HG03520 (cell line): ENCODE measurements around the gene MYOD1.

Experiments used
- ATAC-seq: cut with Tn5 transposase; IDR thresholded peaks from one replicate; pipeline ENCODE4 v1.9.1; 2021; ENCODE audit warnings: mild to moderate bottlenecking, moderate library complexity; ENCODE audit not compliant: unreplicated experiment

MYOD1 gene

GRCh38 chr11:17733261-17733660, 13.9 kb downstream of the MYOD1 start:
- no peak for ATAC-seq

GRCh38 chr11:17734418-17734911, 15.1 kb downstream of the MYOD1 start, which contains the start of gene KCNC1:
KCNC1 (plus strand) TSS chr11:17734781; CDS start chr11:17736003, 1,222 bp downstream.
- ATAC-seq, result no peak

GRCh38 chr11:17734986-17735817, 15.8 kb downstream of the MYOD1 start:
- ATAC-seq, result no peak

DNA sequence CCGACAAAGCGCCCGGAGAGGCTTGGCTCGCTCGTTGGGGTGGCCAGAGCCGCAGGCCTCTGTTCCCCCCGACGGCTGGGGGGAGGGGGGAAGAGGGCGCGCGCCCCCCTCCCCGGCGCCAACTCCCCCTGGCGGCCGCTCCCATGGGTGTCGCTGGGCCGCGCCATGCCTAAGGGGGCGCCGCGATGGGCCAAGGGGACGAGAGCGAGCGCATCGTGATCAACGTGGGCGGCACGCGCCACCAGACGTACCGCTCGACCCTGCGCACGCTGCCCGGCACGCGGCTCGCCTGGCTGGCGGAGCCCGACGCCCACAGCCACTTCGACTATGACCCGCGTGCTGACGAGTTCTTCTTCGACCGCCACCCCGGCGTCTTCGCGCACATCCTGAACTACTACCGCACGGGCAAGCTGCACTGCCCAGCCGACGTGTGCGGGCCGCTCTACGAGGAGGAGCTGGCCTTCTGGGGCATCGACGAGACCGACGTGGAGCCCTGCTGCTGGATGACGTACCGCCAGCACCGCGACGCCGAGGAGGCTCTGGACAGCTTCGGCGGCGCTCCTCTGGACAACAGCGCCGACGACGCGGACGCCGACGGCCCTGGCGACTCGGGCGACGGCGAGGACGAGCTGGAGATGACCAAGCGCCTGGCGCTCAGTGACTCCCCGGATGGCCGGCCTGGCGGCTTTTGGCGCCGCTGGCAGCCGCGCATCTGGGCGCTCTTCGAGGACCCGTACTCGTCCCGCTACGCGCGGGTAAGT, 16.6 kb downstream of the MYOD1 start:
- no peak for ATAC-seq

- ATAC-seq, result no peak
Measured at GRCh38 chr11:17736579-17736893, 17.2 kb downstream of the MYOD1 start.

DNA sequence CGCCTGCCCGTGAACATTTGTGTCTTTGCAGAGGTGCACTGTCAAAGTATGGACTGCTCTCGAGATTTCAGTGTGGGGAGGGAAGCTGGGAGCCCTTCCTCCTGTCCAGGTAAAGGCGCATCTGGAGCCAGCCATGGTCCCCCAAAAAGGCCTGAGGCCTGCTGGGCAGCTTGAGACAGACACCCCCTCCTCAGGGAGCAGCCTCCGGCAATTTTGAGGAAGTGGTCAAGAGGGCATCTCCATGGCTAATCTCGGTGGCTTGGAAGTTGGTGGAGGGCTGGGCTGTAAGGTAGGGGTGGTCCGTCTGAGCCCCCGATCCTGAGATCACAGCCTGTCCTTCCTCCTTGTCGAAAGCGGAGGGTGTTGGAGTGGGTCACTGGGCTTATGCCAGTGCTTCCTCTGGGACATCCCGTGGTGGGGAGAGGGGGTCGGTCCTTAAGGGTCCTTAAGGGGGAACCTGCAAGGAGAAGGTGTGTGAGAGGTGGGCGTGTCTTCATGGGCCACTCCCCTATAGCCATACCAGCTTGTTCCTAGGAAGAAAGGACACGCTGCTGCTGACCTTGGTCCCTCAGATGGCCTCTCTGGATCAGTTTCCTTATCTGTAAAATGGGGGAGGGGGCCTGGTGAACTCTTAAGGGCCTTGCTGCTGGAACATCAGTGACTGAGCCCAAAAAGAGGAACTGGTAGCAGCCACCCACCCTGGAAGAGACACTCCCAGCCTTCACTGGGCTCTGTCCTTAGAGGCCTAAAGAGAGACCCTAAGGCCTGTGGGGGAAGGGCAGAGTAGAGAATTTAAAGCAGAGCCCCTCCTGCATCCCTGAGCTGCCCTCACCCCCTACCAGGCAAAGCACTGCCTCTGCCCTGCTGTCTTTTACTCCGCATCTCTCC, 17.8 kb downstream of the MYOD1 start:
- ATAC-seq, result no peak

GRCh38 chr11:17738151-17738973, 19.0 kb downstream of the MYOD1 start:
- ATAC-seq, result no peak

- no peak for ATAC-seq
Measured at GRCh38 chr11:17739945-17740338, 20.6 kb downstream of the MYOD1 start.

GRCh38 chr11:17740649-17741235, 21.4 kb downstream of the MYOD1 start:
- no peak for ATAC-seq

GRCh38 chr11:17741487-17741886, 22.1 kb downstream of the MYOD1 start:
- no peak for ATAC-seq

DNA sequence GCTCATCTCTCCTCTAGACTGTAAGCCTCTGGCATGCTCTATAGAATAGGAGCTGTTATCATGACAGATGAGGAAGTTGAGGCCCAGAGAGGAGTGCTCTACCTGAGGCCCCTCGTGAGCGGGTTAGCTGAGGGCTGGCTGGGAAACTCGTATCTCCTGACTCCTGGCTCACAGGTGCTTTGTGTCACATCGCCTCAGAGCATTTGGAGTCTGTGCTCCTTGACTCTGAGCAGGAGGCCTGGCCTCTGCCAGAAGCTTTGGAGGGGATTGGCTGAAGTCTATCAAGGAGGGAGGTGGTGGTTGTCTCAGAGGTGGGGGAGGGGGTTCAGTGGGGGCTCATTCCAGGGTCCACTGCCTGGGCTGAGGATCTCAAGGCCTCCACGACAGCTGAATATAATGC, 22.6 kb downstream of the MYOD1 start:
- no peak for ATAC-seq

- ATAC-seq, result no peak
Measured at GRCh38 chr11:17743026-17743807, 23.8 kb downstream of the MYOD1 start.

GRCh38 chr11:17743808-17744119, 24.4 kb downstream of the MYOD1 start:
- ATAC-seq, result no peak

GRCh38 chr11:17744151-17744940, 25.0 kb downstream of the MYOD1 start:
- ATAC-seq, result no peak

DNA sequence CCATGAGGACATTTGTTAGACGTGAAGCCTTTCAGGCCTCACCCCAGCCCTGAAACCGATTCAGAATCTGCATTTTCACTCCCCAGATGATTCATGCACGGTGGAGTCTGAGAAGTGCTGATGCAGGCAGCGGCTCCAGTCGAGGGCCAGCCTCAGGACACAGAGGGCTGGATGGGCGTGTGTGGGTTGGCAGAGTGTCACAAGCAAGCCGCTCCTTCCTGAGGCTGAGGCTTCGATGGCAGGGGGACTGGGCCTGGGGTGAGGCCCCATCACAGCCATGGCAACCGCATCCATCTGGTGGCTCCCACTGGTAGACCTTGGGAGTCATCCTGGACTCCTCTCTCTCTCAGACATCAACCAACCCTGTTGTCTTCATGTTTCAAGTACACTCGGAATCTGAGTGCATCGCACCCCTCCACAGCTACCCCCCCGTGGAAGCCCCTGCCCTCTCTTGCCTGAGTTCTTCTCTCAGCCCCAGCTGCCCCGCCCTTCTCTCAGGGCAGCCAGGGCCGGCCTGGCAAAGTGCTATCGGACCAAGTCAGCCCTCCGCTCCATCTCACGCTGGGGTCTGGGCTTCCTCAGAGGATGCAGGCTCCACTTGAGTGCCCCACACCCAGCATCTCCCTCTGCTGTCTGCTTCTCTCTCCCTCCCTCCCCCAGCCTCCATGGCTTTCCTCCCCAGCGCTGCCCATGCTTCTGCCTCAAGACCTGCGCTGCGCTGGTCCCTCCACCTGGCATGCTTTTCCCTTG, 25.8 kb downstream of the MYOD1 start:
- ATAC-seq, result no peak

DNA sequence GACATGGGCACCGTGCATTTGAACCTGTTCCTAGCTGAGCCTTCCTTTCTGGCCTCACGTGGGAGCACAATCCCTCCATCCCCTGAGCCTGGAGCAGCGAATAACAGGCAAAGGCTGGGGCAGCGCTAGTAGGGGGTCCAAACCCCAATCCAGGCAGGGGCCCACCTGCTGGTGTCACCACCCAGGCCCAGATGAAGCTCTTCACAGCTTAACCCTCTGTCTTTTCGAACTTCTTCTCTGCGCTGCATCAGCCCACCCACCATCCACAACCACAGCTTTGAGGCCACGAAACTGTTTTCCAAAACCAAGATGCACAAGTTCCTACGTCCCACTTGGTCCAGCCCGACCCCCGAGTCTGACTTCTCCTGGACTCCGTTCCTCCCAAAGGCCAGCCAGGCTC, 26.7 kb downstream of the MYOD1 start:
- no peak for ATAC-seq

GRCh38 chr11:17747131-17747955, 28.0 kb downstream of the MYOD1 start:
- no peak for ATAC-seq
